GM18517 (cell line): Measurements from ENCODE around the gene DPYSL5.

Source experiments
- ATAC-seq: cut with Tn5 transposase; IDR thresholded peaks from one replicate; pipeline ENCODE4 v1.9.1; 2021; ENCODE audit warnings: mild to moderate bottlenecking, moderate library complexity; ENCODE audit not compliant: unreplicated experiment

Gene DPYSL5

GRCh38 chr2:26845021-26845420, 2.9 kb upstream of the DPYSL5 start:
- ATAC-seq: no peak

- no peak for ATAC-seq
Measured at GRCh38 chr2:26846334-26847306, 1.3 kb upstream of the DPYSL5 start.

GRCh38 chr2:26847307-26847654, 651 bp upstream of the DPYSL5 start:
- no peak for ATAC-seq

GRCh38 chr2:26848336-26849055, 564 bp downstream of the DPYSL5 start:
- no peak for ATAC-seq

GRCh38 chr2:26849056-26849999, 1.4 kb downstream of the DPYSL5 start:
- ATAC-seq: no peak

- ATAC-seq: no peak
Measured at GRCh38 chr2:26850000-26850431, 2.1 kb downstream of the DPYSL5 start.

GRCh38 chr2:26850505-26850904, 2.6 kb downstream of the DPYSL5 start:
- no peak for ATAC-seq

GRCh38 chr2:26852405-26853306, 4.7 kb downstream of the DPYSL5 start:
- no peak for ATAC-seq

GRCh38 chr2:26853751-26854150, 5.8 kb downstream of the DPYSL5 start:
- no peak for ATAC-seq

- no peak for ATAC-seq
Measured at GRCh38 chr2:26854283-26854827, 6.4 kb downstream of the DPYSL5 start.

- ATAC-seq: no peak
Measured at GRCh38 chr2:26855466-26855865, 7.5 kb downstream of the DPYSL5 start.

- no peak for ATAC-seq
Measured at GRCh38 chr2:26859622-26860021, 11.7 kb downstream of the DPYSL5 start.

- no peak for ATAC-seq
Measured at GRCh38 chr2:26860211-26860850, 12.4 kb downstream of the DPYSL5 start.

- no peak for ATAC-seq
Measured at GRCh38 chr2:26861610-26862224, 13.8 kb downstream of the DPYSL5 start.

GRCh38 chr2:26864226-26864625, 16.3 kb downstream of the DPYSL5 start:
- ATAC-seq: no peak

- no peak for ATAC-seq
Measured at GRCh38 chr2:26864646-26865045, 16.7 kb downstream of the DPYSL5 start.

- no peak for ATAC-seq
Measured at GRCh38 chr2:26870585-26871095, 22.7 kb downstream of the DPYSL5 start.

GRCh38 chr2:26873286-26873983, 25.5 kb downstream of the DPYSL5 start:
- no peak for ATAC-seq
